Astrocyte (in vitro differentiated cells and primary cell): ENCODE measurements around the gene FMNL1. TPM values are rescaled to one million over a fixed set of nuclear protein-coding genes. Genes with fewer than 3 reads are reported as not detected.
A peak's percentile ranks its signal among the peaks of the same experiment; 100 is the strongest.

Experiments used
- DNase-seq: peaks from one replicate; pipeline ENCODE4 v3.0.0-alpha.2; 2010; ENCODE audit warnings: low read depth
- FAIRE-seq: peaks from 2 replicates; lab custom pipeline; 2011; peaks lifted over from hg19 to GRCh38; lab: Jason Lieb, UNC
- H2AFZ ChIP-seq: 2 replicates; pipeline ENCODE4 v1.6.0; 2012; ENCODE audit warnings: low read depth, low read length, inconsistent platforms
- H3K27ac ChIP-seq: 2 replicates; pipeline ENCODE4 v1.5.1; 2011; ENCODE audit warnings: low read depth, low read length, inconsistent platforms
- H3K27me3 ChIP-seq: 2 replicates; pipeline ENCODE4 v1.6.0; 2011; ENCODE audit warnings: low read length, inconsistent platforms; ENCODE audit not compliant: insufficient read depth
- H3K36me3 ChIP-seq: 2 replicates; pipeline ENCODE4 v1.5.1; 2011; ENCODE audit warnings: low read length, inconsistent platforms; ENCODE audit not compliant: insufficient read depth
- H3K4me1 ChIP-seq: 2 replicates; pipeline ENCODE4 v1.5.1; 2011; ENCODE audit warnings: low read length, inconsistent platforms; ENCODE audit not compliant: insufficient read depth
- H3K4me2 ChIP-seq: 2 replicates; pipeline ENCODE4 v1.6.0; 2012; ENCODE audit warnings: low read length, inconsistent platforms
- H3K4me3 ChIP-seq: 2 replicates; pipeline ENCODE4 v1.5.1; 2011; ENCODE audit warnings: low read depth, mild to moderate bottlenecking, low read length, inconsistent platforms; ENCODE audit not compliant: insufficient read depth
- H3K79me2 ChIP-seq: 2 replicates; pipeline ENCODE4 v1.6.0; 2012; ENCODE audit warnings: mild to moderate bottlenecking, low read length, inconsistent platforms; ENCODE audit not compliant: insufficient read depth
- H3K9ac ChIP-seq: 2 replicates; pipeline ENCODE4 v1.6.0; 2012; ENCODE audit warnings: mild to moderate bottlenecking, low read length, inconsistent platforms
- H3K9me3 ChIP-seq: 2 replicates; pipeline ENCODE4 v1.5.1; 2012; ENCODE audit warnings: low read depth, mild to moderate bottlenecking, low read length, inconsistent platforms; ENCODE audit not compliant: insufficient read depth
- H4K20me1 ChIP-seq: 2 replicates; pipeline ENCODE4 v1.6.0; 2012; ENCODE audit warnings: low read length, inconsistent platforms; ENCODE audit not compliant: insufficient read depth
- H3K27ac Mint-ChIP-seq: one replicate; pipeline ENCODE4 v1.8.0; 2021; ENCODE audit warnings: mild to moderate bottlenecking, mixed read lengths; ENCODE audit not compliant: unreplicated experiment
- H3K27me3 Mint-ChIP-seq: one replicate; pipeline ENCODE4 v1.8.0; 2021; ENCODE audit warnings: low read depth, mixed read lengths; ENCODE audit not compliant: unreplicated experiment
- H3K36me3 Mint-ChIP-seq: one replicate; pipeline ENCODE4 v1.8.0; 2021; ENCODE audit warnings: low read depth, mixed read lengths; ENCODE audit not compliant: unreplicated experiment
- H3K4me1 Mint-ChIP-seq: one replicate; pipeline ENCODE4 v1.8.0; 2021; ENCODE audit warnings: low read depth, mixed read lengths; ENCODE audit not compliant: unreplicated experiment
- H3K4me3 Mint-ChIP-seq: one replicate; pipeline ENCODE4 v1.8.0; 2021; ENCODE audit warnings: mild to moderate bottlenecking, moderate library complexity, mixed read lengths; ENCODE audit not compliant: unreplicated experiment
- H3K9me3 Mint-ChIP-seq: one replicate; pipeline ENCODE4 v1.8.0; 2021; ENCODE audit warnings: mild to moderate bottlenecking, mixed read lengths; ENCODE audit not compliant: unreplicated experiment
- CTCF ChIP-seq: IDR thresholded peaks from 2 replicates; pipeline ENCODE4 v1.5.1; 2011; ENCODE audit warnings: low read depth, mild to moderate bottlenecking, inconsistent platforms, low read length, moderate library complexity; ENCODE audit not compliant: insufficient read depth
- EZH2 ChIP-seq: IDR thresholded peaks from 2 replicates; pipeline ENCODE4 v1.6.1; 2012; ENCODE audit warnings: mild to moderate bottlenecking, low read length, inconsistent platforms; ENCODE audit not compliant: insufficient read depth
- total RNA-seq: library from RNA; stranded (reverse); gene quantifications from 2 replicates; pipeline ENCODE4 v1.2.1, GENCODE V29; 2021

The FMNL1 gene
- total RNA-seq, 1 donor from 2014 or later, result 4.0 TPM

- Histone ChIP-seq H3K4me1 (peaks cover 38% of the 10 kb centered on the region), H4K20me1 (peaks cover 88% of the 10 kb centered on the region), H2AFZ (no peak overlapping the region), H3K79me2 (peaks cover 76% of the 10 kb centered on the region), H3K4me2 (no peak overlapping the region), H3K36me3 (peaks cover 21% of the 10 kb centered on the region), H3K27ac (no peak overlapping the region), H3K27me3 (no peaks in the 10 kb centered on the region), H3K4me3 (no peak overlapping the region), H3K9me3 (peaks cover 2% of the 10 kb centered on the region), H3K9ac (no peak overlapping the region)
- FAIRE-seq (no peak), DNase-seq (no peak)
- Mint-ChIP-seq H3K4me3 (no peak overlapping the region), H3K9me3 (no peaks in the 10 kb centered on the region), H3K27me3 (no peaks in the 10 kb centered on the region), H3K4me1 (peaks cover 52% of the 10 kb centered on the region), H3K36me3 (peaks cover 32% of the 10 kb centered on the region), H3K27ac (no peak overlapping the region)
- TF ChIP-seq CTCF, result no peak
- no peak for TF ChIP-seq EZH2
Measured at GRCh38 chr17:45291171-45291805, 69.6 kb downstream of the FMNL1 start.

- no peak overlapping the region for H2AFZ ChIP-seq
- DNase-seq (no peak), FAIRE-seq (no peak)
- no peaks in the 10 kb centered on the region for H3K27me3 ChIP-seq
- H3K4me2 ChIP-seq, result peak overlapping the region; percentile 61
- H3K27ac ChIP-seq, result peak overlapping the region; percentile 49
- peaks cover 92% of the 10 kb centered on the region for H4K20me1 ChIP-seq
- peaks cover 8% of the 10 kb centered on the region for H3K36me3 ChIP-seq
- TF ChIP-seq CTCF, result no peak
- no peak for TF ChIP-seq EZH2
- Mint-ChIP-seq H3K4me3 (no peak overlapping the region), H3K27ac (peak overlapping the region; percentile 89), H3K4me1 (peaks cover 52% of the 10 kb centered on the region), H3K36me3 (peaks cover 27% of the 10 kb centered on the region), H3K9me3 (no peaks in the 10 kb centered on the region), H3K27me3 (no peaks in the 10 kb centered on the region)
- H3K4me1 ChIP-seq, result peaks cover 44% of the 10 kb centered on the region
- peak overlapping the region; percentile 34 for H3K9ac ChIP-seq
- no peak overlapping the region for H3K4me3 ChIP-seq
- H3K9me3 ChIP-seq, result peaks cover 1% of the 10 kb centered on the region
- H3K79me2 ChIP-seq, result peaks cover 85% of the 10 kb centered on the region
Measured at GRCh38 chr17:45292696-45293412, 71.2 kb downstream of the FMNL1 start.
